ENCODE results near the gene SDHD. TPM values are rescaled to one million over a fixed set of nuclear protein-coding genes. Genes with fewer than 3 reads are reported as not detected.
"Not testable (repeated sequence)": the region's sequence is repeated elsewhere in the genome, so short reads cannot be mapped to it uniquely, and the experiment has no call there.

Gene SDHD
- total RNA-seq: 10 to 100 TPM; 61.2 to 65.5 TPM
- 100 to 1,000 TPM; 159 to 302 TPM for polyA plus RNA-seq

DNA sequence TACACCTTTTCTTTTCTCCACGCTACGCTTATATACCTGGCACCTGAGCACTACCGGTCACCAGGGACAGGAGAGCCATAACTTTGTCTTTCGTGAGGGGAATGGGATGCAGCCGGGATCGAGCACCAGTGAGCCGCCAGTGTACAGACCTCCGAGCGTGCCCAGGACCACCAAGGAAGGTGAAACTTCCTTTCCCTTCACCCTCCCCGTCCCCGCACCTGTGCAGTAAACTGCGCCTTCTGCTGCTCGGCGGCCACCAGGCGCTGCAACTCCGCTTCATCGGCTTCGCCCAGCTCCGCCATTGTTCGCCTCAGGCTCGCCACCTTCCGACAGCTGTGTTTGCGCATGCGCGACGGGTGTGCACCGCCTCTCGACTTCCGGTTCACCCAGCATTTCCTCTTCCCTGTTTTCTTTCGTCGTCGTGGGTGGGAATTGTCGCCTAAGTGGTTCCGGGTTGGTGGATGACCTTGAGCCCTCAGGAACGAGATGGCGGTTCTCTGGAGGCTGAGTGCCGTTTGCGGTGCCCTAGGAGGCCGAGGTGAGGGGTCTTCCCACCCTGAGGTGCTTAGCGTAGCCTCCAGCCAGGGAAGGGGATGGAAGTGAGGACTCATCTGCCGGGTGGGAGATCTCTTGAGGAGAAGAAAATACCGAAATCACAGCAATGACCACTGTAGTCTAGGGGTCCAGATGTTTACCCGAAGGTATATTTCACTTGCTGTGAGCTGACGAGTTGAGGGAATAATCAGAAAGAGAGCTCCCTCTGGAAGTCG is at the start of gene SDHD, which contains the start of gene TIMM8B:
SDHD (plus strand) TSS at position 452 of the 770 bp plus-strand sequence; CDS start at position 487, 35 bp downstream.
TIMM8B (minus strand) TSS at position 335 of the 770 bp plus-strand sequence; CDS start at position 302, 33 bp downstream.
- Mint-ChIP-seq H3K4me3 (peak within 1 kb of the TSS; percentile 93 to 100 (median 99)), H3K27me3 (no peaks in the 10 kb centered on the region), H3K36me3 (peaks cover 42 to 83% of the 10 kb centered on the region in 2 donors), H3K4me1 (peaks cover 41 to 62% (median 49%) of the 10 kb centered on the region in 4 donors), H3K9me3 (peaks cover 0 to 4% (median 0%) of the 10 kb centered on the region in 8 donors), H3K27ac (peak within 1 kb of the TSS; percentile 91 to 100 (median 99))
- ChIA-PET POLR2A (ENCODE audit: partially characterized antibody) (interaction anchor here (0.6 to 2.4 kb wide), 11 partner anchors 9 to 216 kb away, joined by 3 to 18 read pairs (median 5); partner anchors contain the start of genes ALG9, CFAP68, FDXACB1 and NKAPD1), CTCF (ENCODE audit: partially characterized antibody) (interaction anchor here (1.0 to 2.8 kb wide), 5 partner anchors 27 to 194 kb away, joined by 4 to 10 read pairs (median 5); no protein-coding TSS in a partner anchor)
- H3K27me3 ChIP-seq (ENCODE audit: insufficient read depth, low read length): no peaks in the 10 kb centered on the region
- H3K36me3 ChIP-seq (ENCODE audit: insufficient read depth, low read length): peaks cover 44% of the 10 kb centered on the region
- DNase-seq: peak; percentile 96 to 98 (median 97)
- H3K4me1 ChIP-seq (ENCODE audit: insufficient read depth, low read length): peaks cover 39% of the 10 kb centered on the region
- intact Hi-C loops (cut with micrococcal nuclease): loop anchor here (1.0 to 2.0 kb wide), 8 partner anchors 12 to 1228 kb away; partner anchors contain the start of genes ALG9, CFAP68, DLAT and FDXACB1
- H3K9me3 ChIP-seq (ENCODE audit: control insufficient read depth in 1 of 2, low read length in 2 of 2): no peaks in the 10 kb centered on the region
- H3K27ac ChIP-seq (ENCODE audit: low read depth, low read length): peak within 1 kb of the TSS; percentile 79
- H3K4me3 ChIP-seq (ENCODE audit: low read length in 2 of 2): peak within 1 kb of the TSS; percentile 97 to 100

DNA sequence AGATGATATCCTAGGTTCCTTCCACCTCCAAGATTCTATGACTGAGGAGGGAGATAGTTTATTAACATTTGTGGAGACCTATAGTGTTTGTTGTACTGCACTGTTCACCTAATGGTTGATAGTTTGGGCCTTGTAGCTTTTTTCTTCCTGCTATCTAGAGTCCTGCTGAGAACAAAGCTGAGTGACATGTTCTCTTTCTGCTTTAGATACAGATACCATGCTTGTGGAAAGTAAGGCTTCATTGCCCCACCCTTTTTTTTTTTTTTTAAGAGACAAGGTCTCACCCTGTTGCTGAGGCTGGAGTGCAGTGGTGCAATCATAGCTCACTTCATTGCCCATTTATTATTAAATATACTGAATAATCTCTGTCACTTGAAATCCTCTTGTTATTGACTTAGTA is 49.1 kb upstream of the SDHD start:
- no peaks in the 10 kb centered on the region for H3K27me3 ChIP-seq (ENCODE audit: insufficient read depth, low read length)
- CTCF ChIA-PET (ENCODE audit: partially characterized antibody): no interaction called here
- no peak overlapping the region for H3K27ac ChIP-seq (ENCODE audit: low read depth, low read length)
- POLR2A ChIA-PET (ENCODE audit: partially characterized antibody): no interaction called here
- H3K4me1 Mint-ChIP-seq: peaks cover 4 to 10% (median 6%) of the 10 kb centered on the region in 4 donors
- H3K36me3 ChIP-seq (ENCODE audit: insufficient read depth, low read length): peaks cover 20% of the 10 kb centered on the region
- H3K4me3 ChIP-seq (ENCODE audit: low read length in 2 of 2): no peak overlapping the region
- no peak overlapping the region for H3K27ac Mint-ChIP-seq
- H3K4me3 Mint-ChIP-seq: no peak overlapping the region
- no peaks in the 10 kb centered on the region for H3K27me3 Mint-ChIP-seq
- no peak for DNase-seq
- H3K9me3 ChIP-seq (ENCODE audit: control insufficient read depth in 1 of 2, low read length in 2 of 2): no peaks in the 10 kb centered on the region
- peaks cover 37 to 58% of the 10 kb centered on the region in 2 donors for H3K36me3 Mint-ChIP-seq
- H3K9me3 Mint-ChIP-seq: no peaks in the 10 kb centered on the region
- H3K4me1 ChIP-seq (ENCODE audit: insufficient read depth, low read length): no peaks in the 10 kb centered on the region
- intact Hi-C loops (cut with micrococcal nuclease): no loop called here

DNA sequence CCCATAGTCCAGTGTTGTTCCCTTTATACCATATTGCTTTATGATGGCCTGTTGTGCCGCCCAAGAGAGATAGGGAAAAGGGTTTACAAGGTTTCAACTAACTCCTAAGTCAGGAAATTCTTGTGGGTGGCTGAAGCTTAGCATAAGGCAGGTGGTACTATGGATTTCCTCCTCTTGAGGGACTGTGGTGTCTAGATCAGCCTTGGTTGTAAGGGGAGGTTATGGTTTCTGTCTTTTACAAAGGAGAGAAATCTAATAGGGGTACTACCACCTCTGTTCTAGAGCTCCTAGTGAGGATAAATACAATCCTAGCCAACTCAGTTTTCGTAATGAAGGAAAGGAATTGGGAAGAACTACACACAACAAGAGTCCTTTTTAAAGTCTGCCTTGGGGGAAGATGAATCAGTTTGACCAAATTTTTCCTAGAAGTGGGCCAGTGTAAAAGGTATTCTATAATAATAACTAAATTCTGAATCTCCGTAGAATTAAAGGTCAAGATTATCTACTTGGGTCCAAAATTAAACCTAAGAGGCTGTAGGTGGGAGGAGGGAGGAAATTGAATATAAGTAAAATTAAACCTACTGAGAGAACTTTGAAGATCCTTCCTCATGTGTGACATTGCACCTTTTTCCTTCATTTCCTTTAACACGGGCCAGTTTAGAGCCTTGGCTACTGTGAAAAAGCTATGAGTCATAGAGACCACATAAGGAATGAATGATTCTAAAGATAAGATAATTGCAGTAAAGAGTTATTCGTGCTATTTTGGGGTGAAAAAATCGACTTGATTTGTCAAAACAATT is 44.3 kb upstream of the SDHD start:
- Histone ChIP-seq H3K4me3 (ENCODE audit: low read length in 2 of 2) (no peak overlapping the region), H3K27me3 (ENCODE audit: insufficient read depth, low read length) (no peaks in the 10 kb centered on the region), H3K9me3 (ENCODE audit: control insufficient read depth in 1 of 2, low read length in 2 of 2) (no peaks in the 10 kb centered on the region), H3K27ac (ENCODE audit: low read depth, low read length) (no peak overlapping the region), H3K36me3 (ENCODE audit: insufficient read depth, low read length) (peaks cover 16% of the 10 kb centered on the region), H3K4me1 (ENCODE audit: insufficient read depth, low read length) (no peaks in the 10 kb centered on the region)
- Mint-ChIP-seq H3K4me3 (no peak overlapping the region), H3K4me1 (peaks cover 0 to 11% (median 6%) of the 10 kb centered on the region in 4 donors), H3K27me3 (no peaks in the 10 kb centered on the region), H3K36me3 (peaks cover 51 to 76% of the 10 kb centered on the region in 2 donors), H3K27ac (peak overlapping the region in 3 of 7 donors; percentile 6 to 18 (median 15)), H3K9me3 (no peaks in the 10 kb centered on the region)
- CTCF ChIA-PET (ENCODE audit: partially characterized antibody): no interaction called here
- intact Hi-C loops (cut with micrococcal nuclease): no loop called here
- POLR2A ChIA-PET (ENCODE audit: partially characterized antibody): no interaction called here
- no peak for DNase-seq

DNA sequence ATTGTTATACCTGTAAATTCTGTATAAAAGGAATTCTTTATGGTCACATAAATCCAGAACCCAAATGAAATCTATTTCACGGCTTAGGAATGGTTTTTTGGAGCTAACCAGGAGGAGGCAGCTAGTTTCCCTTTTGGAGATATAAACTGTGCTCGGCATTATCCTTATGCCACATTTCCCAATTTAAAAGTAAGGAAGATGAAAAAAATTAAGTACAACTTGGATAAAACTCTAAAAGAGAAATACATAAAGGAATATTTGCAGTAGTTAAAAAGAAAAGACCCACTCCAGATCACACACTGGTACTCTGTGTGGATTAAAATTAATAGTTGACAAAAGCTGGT is 43.7 kb upstream of the SDHD start:
- Histone ChIP-seq H3K27me3 (ENCODE audit: insufficient read depth, low read length) (no peaks in the 10 kb centered on the region), H3K4me1 (ENCODE audit: insufficient read depth, low read length) (no peaks in the 10 kb centered on the region), H3K9me3 (ENCODE audit: control insufficient read depth in 1 of 2, low read length in 2 of 2) (no peaks in the 10 kb centered on the region), H3K36me3 (ENCODE audit: insufficient read depth, low read length) (peaks cover 12% of the 10 kb centered on the region), H3K27ac (ENCODE audit: low read depth, low read length) (no peak overlapping the region), H3K4me3 (ENCODE audit: low read length in 2 of 2) (no peak overlapping the region)
- DNase-seq: no peak
- peak overlapping the region in 1 of 7 donors; percentile 42 for H3K27ac Mint-ChIP-seq
- CTCF ChIA-PET (ENCODE audit: partially characterized antibody): no interaction called here
- intact Hi-C loops (cut with micrococcal nuclease): no loop called here
- no peaks in the 10 kb centered on the region for H3K9me3 Mint-ChIP-seq
- POLR2A ChIA-PET (ENCODE audit: partially characterized antibody): no interaction called here
- no peaks in the 10 kb centered on the region for H3K27me3 Mint-ChIP-seq
- H3K4me1 Mint-ChIP-seq: peaks cover 0 to 12% (median 7%) of the 10 kb centered on the region in 4 donors
- no peak overlapping the region for H3K4me3 Mint-ChIP-seq
- H3K36me3 Mint-ChIP-seq: peaks cover 57 to 76% of the 10 kb centered on the region in 2 donors

DNA sequence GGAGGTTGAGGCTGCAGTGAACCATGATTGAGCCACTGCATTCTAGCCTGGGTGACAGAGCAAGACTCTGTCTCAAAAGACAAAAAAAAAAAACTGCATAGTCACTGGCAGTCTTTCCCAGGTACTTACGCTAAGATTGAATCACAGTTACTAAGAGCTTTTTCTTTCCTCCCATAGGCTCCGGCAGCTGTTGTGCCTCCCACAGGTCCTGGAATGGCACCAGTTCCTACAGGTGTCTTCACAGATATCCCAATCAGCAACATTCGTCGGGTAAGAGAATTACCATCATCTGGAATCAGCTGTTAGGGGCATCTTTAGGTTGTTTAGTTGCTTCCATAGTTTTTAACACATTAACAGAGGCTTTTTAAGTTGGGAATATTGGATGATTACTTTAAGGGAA is 41.7 kb upstream of the SDHD start:
- no peaks in the 10 kb centered on the region for H3K4me1 ChIP-seq (ENCODE audit: insufficient read depth, low read length)
- intact Hi-C loops (cut with micrococcal nuclease): no loop called here
- H3K36me3 ChIP-seq (ENCODE audit: insufficient read depth, low read length): peaks cover 6% of the 10 kb centered on the region
- DNase-seq: no peak
- ChIA-PET CTCF (ENCODE audit: partially characterized antibody) (no interaction called here), POLR2A (ENCODE audit: partially characterized antibody) (no interaction called here)
- peaks cover 6 to 12% (median 12%) of the 10 kb centered on the region in 4 donors for H3K4me1 Mint-ChIP-seq
- H3K9me3 Mint-ChIP-seq: no peaks in the 10 kb centered on the region
- H3K27ac Mint-ChIP-seq: no peak overlapping the region
- no peak overlapping the region for H3K4me3 ChIP-seq (ENCODE audit: low read length in 2 of 2)
- H3K36me3 Mint-ChIP-seq: peaks cover 57 to 81% of the 10 kb centered on the region in 2 donors
- no peak overlapping the region for H3K27ac ChIP-seq (ENCODE audit: low read depth, low read length)
- no peaks in the 10 kb centered on the region for H3K27me3 Mint-ChIP-seq
- H3K4me3 Mint-ChIP-seq: no peak overlapping the region
- no peaks in the 10 kb centered on the region for H3K27me3 ChIP-seq (ENCODE audit: insufficient read depth, low read length)
- no peaks in the 10 kb centered on the region for H3K9me3 ChIP-seq (ENCODE audit: control insufficient read depth in 1 of 2, low read length in 2 of 2)

DNA sequence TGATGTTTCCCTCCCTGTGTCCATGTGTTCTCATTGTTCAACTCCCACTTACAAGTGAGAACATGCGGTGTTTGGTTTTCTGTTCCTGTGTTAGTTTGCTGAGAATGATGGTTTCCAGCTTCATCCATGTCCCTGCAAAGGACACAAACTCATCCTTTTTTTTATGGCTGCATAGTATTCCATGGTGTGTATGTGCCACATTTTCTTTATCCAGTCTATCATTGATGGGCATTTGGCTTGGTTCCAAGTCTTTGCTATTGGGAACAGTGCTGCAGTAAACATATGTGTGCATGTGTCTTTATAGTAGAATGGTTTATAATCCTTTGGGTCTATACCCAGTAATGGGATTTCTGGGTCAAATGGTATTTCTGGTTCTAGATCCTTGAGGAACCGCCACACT is 40.0 kb upstream of the SDHD start:
- H3K4me3 Mint-ChIP-seq; intact Hi-C loops (cut with micrococcal nuclease); H3K4me1 ChIP-seq (ENCODE audit: insufficient read depth, low read length): not testable (repeated sequence)

DNA sequence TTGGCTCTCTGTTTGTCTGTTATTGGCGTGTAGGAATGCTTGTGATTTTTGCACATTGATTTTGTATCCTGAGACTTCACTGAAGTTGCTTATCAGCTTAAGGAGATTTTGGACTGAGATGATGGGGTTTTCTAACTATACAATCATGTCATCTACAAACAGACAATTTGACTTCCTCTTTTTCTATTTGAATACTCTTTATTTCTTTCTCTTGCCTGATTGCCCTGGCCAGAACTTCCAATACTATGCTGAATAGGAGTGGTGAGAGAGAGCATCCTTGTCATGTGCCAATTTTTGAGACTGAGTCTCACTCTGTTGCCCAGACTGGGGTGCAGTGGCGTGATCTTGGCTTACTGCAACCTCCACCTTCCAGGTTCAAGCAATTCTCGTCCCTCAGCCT is 38.4 kb upstream of the SDHD start:
- POLR2A ChIA-PET (ENCODE audit: partially characterized antibody); intact Hi-C loops (cut with micrococcal nuclease); CTCF ChIA-PET (ENCODE audit: partially characterized antibody); H3K27me3 ChIP-seq (ENCODE audit: insufficient read depth, low read length); H3K4me3 ChIP-seq (ENCODE audit: low read length in 2 of 2); H3K27me3 Mint-ChIP-seq; H3K9me3 Mint-ChIP-seq; DNase-seq; H3K9me3 ChIP-seq (ENCODE audit: control insufficient read depth in 1 of 2, low read length in 2 of 2); H3K4me3 Mint-ChIP-seq; H3K4me1 ChIP-seq (ENCODE audit: insufficient read depth, low read length); H3K27ac ChIP-seq (ENCODE audit: low read depth, low read length): not testable (repeated sequence)
- Mint-ChIP-seq H3K4me1 (peaks cover 6 to 10% (median 8%) of the 10 kb centered on the region in 4 donors), H3K27ac (peak overlapping the region in 1 of 7 donors; percentile 12), H3K36me3 (peaks cover 73 to 85% of the 10 kb centered on the region in 2 donors)
- H3K36me3 ChIP-seq (ENCODE audit: insufficient read depth, low read length): peaks cover 23% of the 10 kb centered on the region

More for the DNA sequence above, 40.0 kb upstream of the SDHD start:
- H3K27ac Mint-ChIP-seq; H3K27me3 ChIP-seq (ENCODE audit: insufficient read depth, low read length); DNase-seq; POLR2A ChIA-PET (ENCODE audit: partially characterized antibody); H3K4me3 ChIP-seq (ENCODE audit: low read length in 2 of 2); H3K27me3 Mint-ChIP-seq; H3K9me3 ChIP-seq (ENCODE audit: control insufficient read depth in 1 of 2, low read length in 2 of 2); CTCF ChIA-PET (ENCODE audit: partially characterized antibody); H3K27ac ChIP-seq (ENCODE audit: low read depth, low read length); H3K9me3 Mint-ChIP-seq: not testable (repeated sequence)
- H3K36me3 ChIP-seq (ENCODE audit: insufficient read depth, low read length): peaks cover 12% of the 10 kb centered on the region
- H3K4me1 Mint-ChIP-seq: peaks cover 8 to 12% (median 9%) of the 10 kb centered on the region in 4 donors
- peaks cover 63 to 85% of the 10 kb centered on the region in 2 donors for H3K36me3 Mint-ChIP-seq
